Tongue (tissue), 2 donors: ENCODE data around the gene OR5C1. TPM values are rescaled to one million over a fixed set of nuclear protein-coding genes. Genes with fewer than 3 reads are reported as not detected.
"Not testable (repeated sequence)": the region's sequence is repeated elsewhere in the genome, so short reads cannot be mapped to it uniquely, and the experiment has no call there.

Experiments used
- DNase-seq: peaks from one replicate; pipeline ENCODE4 v3.0.0-alpha.2; 2015
- total RNA-seq: library from RNA; depleted of rRNA; stranded (reverse); fragments of >200 nt; gene quantifications from one replicate; pipeline ENCODE4 v1.2.3, GENCODE V29; 2014

The OR5C1 gene
- total RNA-seq = not detected

- no peak for DNase-seq
These were observed at the start of gene OR5C1 for GRCh38 chr9:122788831-122789230. Gene OR5C1 (plus strand): TSS chr9:122788933. CDS start chr9:122788933, 0 bp downstream.

- DNase-seq = no peak
These were observed 46.7 kb upstream of the OR5C1 start, which contains the start of gene OR1L6 for GRCh38 chr9:122742003-122742402. Gene OR1L6 (plus strand): TSS chr9:122742303. CDS start chr9:122749848, 7,545 bp downstream.

- no peak for DNase-seq
These were observed 33.9 kb upstream of the OR5C1 start for GRCh38 chr9:122754825-122755224.

- DNase-seq = no peak
These were observed 20.9 kb upstream of the OR5C1 start for GRCh38 chr9:122767817-122768216.

GRCh38 chr9:122777052-122777451 lies 11.7 kb upstream of the OR5C1 start:
- no peak for DNase-seq

- DNase-seq = peak; percentile 16
These were observed 10.7 kb upstream of the OR5C1 start for GRCh38 chr9:122777935-122778627.

- DNase-seq = peak; percentile 7
These were observed 9.6 kb upstream of the OR5C1 start for GRCh38 chr9:122779181-122779580.

- no peak for DNase-seq
These were observed 8.7 kb upstream of the OR5C1 start for GRCh38 chr9:122780026-122780425.

- no peak for DNase-seq
These were observed 7.1 kb upstream of the OR5C1 start for GRCh38 chr9:122781671-122782070.

- DNase-seq = no peak
These were observed 3.5 kb upstream of the OR5C1 start for GRCh38 chr9:122785269-122785668.

GRCh38 chr9:122786338-122786737 lies 2.4 kb upstream of the OR5C1 start:
- DNase-seq = no peak

GRCh38 chr9:122789256-122790046 lies 718 bp downstream of the OR5C1 start:
- DNase-seq = no peak

- DNase-seq = no peak
These were observed 3.3 kb downstream of the OR5C1 start for GRCh38 chr9:122791872-122792669.

- DNase-seq = no peak
These were observed 8.8 kb downstream of the OR5C1 start for GRCh38 chr9:122797316-122798063.

GRCh38 chr9:122800066-122801060 lies 11.6 kb downstream of the OR5C1 start, which contains the start of gene OR1K1:
Gene OR1K1 (plus strand): TSS chr9:122800123. CDS start chr9:122800123, 0 bp downstream.
- DNase-seq = no peak

- no peak for DNase-seq
These were observed 17.9 kb downstream of the OR5C1 start for GRCh38 chr9:122806661-122807060.

- DNase-seq = no peak
These were observed 18.7 kb downstream of the OR5C1 start for GRCh38 chr9:122807271-122807900.

- DNase-seq = no peak
These were observed 19.4 kb downstream of the OR5C1 start for GRCh38 chr9:122808141-122808540.

- not testable (repeated sequence) for DNase-seq
These were observed 20.5 kb downstream of the OR5C1 start for GRCh38 chr9:122809261-122809660.
